Astrocyte (in vitro differentiated cells and primary cell): ENCODE data around the gene UFSP1. TPM values are rescaled to one million over a fixed set of nuclear protein-coding genes. Genes with fewer than 3 reads are reported as not detected.
"Not testable (repeated sequence)": the region's sequence is repeated elsewhere in the genome, so short reads cannot be mapped to it uniquely, and the experiment has no call there.

ENCODE experiments used
- DNase-seq: peaks from one replicate; pipeline ENCODE4 v3.0.0-alpha.2; 2010; ENCODE audit warnings: low read depth
- FAIRE-seq: peaks from 2 replicates; lab custom pipeline; 2011; peaks lifted over from hg19 to GRCh38; lab: Jason Lieb, UNC
- H2AFZ ChIP-seq: 2 replicates; pipeline ENCODE4 v1.6.0; 2012; ENCODE audit warnings: low read depth, low read length, inconsistent platforms
- H3K27ac ChIP-seq: 2 replicates; pipeline ENCODE4 v1.5.1; 2011; ENCODE audit warnings: low read depth, low read length, inconsistent platforms
- H3K27me3 ChIP-seq: 2 replicates; pipeline ENCODE4 v1.6.0; 2011; ENCODE audit warnings: low read length, inconsistent platforms; ENCODE audit not compliant: insufficient read depth
- H3K36me3 ChIP-seq: 2 replicates; pipeline ENCODE4 v1.5.1; 2011; ENCODE audit warnings: low read length, inconsistent platforms; ENCODE audit not compliant: insufficient read depth
- H3K4me1 ChIP-seq: 2 replicates; pipeline ENCODE4 v1.5.1; 2011; ENCODE audit warnings: low read length, inconsistent platforms; ENCODE audit not compliant: insufficient read depth
- H3K4me2 ChIP-seq: 2 replicates; pipeline ENCODE4 v1.6.0; 2012; ENCODE audit warnings: low read length, inconsistent platforms
- H3K4me3 ChIP-seq: 2 replicates; pipeline ENCODE4 v1.5.1; 2011; ENCODE audit warnings: low read depth, mild to moderate bottlenecking, low read length, inconsistent platforms; ENCODE audit not compliant: insufficient read depth
- H3K79me2 ChIP-seq: 2 replicates; pipeline ENCODE4 v1.6.0; 2012; ENCODE audit warnings: mild to moderate bottlenecking, low read length, inconsistent platforms; ENCODE audit not compliant: insufficient read depth
- H3K9ac ChIP-seq: 2 replicates; pipeline ENCODE4 v1.6.0; 2012; ENCODE audit warnings: mild to moderate bottlenecking, low read length, inconsistent platforms
- H3K9me3 ChIP-seq: 2 replicates; pipeline ENCODE4 v1.5.1; 2012; ENCODE audit warnings: low read depth, mild to moderate bottlenecking, low read length, inconsistent platforms; ENCODE audit not compliant: insufficient read depth
- H4K20me1 ChIP-seq: 2 replicates; pipeline ENCODE4 v1.6.0; 2012; ENCODE audit warnings: low read length, inconsistent platforms; ENCODE audit not compliant: insufficient read depth
- H3K27ac Mint-ChIP-seq: one replicate; pipeline ENCODE4 v1.8.0; 2021; ENCODE audit warnings: mild to moderate bottlenecking, mixed read lengths; ENCODE audit not compliant: unreplicated experiment
- H3K27me3 Mint-ChIP-seq: one replicate; pipeline ENCODE4 v1.8.0; 2021; ENCODE audit warnings: low read depth, mixed read lengths; ENCODE audit not compliant: unreplicated experiment
- H3K36me3 Mint-ChIP-seq: one replicate; pipeline ENCODE4 v1.8.0; 2021; ENCODE audit warnings: low read depth, mixed read lengths; ENCODE audit not compliant: unreplicated experiment
- H3K4me1 Mint-ChIP-seq: one replicate; pipeline ENCODE4 v1.8.0; 2021; ENCODE audit warnings: low read depth, mixed read lengths; ENCODE audit not compliant: unreplicated experiment
- H3K4me3 Mint-ChIP-seq: one replicate; pipeline ENCODE4 v1.8.0; 2021; ENCODE audit warnings: mild to moderate bottlenecking, moderate library complexity, mixed read lengths; ENCODE audit not compliant: unreplicated experiment
- H3K9me3 Mint-ChIP-seq: one replicate; pipeline ENCODE4 v1.8.0; 2021; ENCODE audit warnings: mild to moderate bottlenecking, mixed read lengths; ENCODE audit not compliant: unreplicated experiment
- EZH2 ChIP-seq: IDR thresholded peaks from 2 replicates; pipeline ENCODE4 v1.6.1; 2012; ENCODE audit warnings: mild to moderate bottlenecking, low read length, inconsistent platforms; ENCODE audit not compliant: insufficient read depth
- total RNA-seq: library from RNA; stranded (reverse); gene quantifications from 2 replicates; pipeline ENCODE4 v1.2.1, GENCODE V29; 2021
- TF ChIP-seq, protein P1 (sequence below): IDR thresholded peaks from 2 replicates; pipeline ENCODE4 v1.5.1; 2011; ENCODE audit warnings: low read depth, mild to moderate bottlenecking, inconsistent platforms, low read length, moderate library complexity; ENCODE audit not compliant: insufficient read depth

Gene UFSP1
- total RNA-seq, 1 donor from 2014 or later = 2.7 TPM

GRCh38 chr7:100914879-100915447 is 25.4 kb upstream of the UFSP1 start:
- no peaks in the 10 kb centered on the region for H3K4me1 ChIP-seq
- FAIRE-seq = no peak

DNA sequence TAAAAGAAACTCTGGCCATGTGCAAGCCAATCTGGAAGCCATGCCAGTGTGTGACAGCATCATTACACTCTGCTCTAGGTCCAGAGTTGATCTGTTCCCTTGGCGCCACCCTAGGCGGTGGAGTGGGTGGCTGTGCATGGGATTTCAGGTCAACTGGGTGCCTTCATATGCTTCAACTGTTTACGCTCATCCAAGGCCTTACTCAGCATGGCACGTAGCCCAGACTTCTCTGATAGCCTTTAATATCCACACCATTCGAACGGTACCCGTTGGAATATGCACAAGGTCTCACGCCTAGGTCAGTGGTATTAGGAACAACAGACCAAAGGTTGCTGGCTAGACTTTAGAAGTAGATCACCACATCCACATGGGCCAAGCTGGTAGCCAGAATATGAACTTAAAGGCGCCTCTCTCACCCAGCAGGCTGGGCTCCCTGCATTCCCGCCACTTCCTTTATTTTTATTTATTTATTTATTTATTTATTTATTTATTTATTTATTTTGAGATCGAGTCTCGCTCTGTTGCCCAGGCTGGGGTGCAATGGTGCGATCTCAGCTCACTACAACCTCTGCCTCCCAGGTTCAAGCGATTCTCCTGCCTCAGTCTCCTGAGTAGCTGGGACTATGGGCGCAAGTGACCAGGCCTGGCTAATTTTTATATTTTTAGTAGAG is 24.8 kb upstream of the UFSP1 start:
- H3K9me3 Mint-ChIP-seq = peaks cover 3% of the 10 kb centered on the region
- H3K36me3 Mint-ChIP-seq = no peaks in the 10 kb centered on the region
- no peaks in the 10 kb centered on the region for H3K79me2 ChIP-seq
- H3K4me3 Mint-ChIP-seq = no peak overlapping the region
- H4K20me1 ChIP-seq = no peaks in the 10 kb centered on the region
- peaks cover 3% of the 10 kb centered on the region for H3K27me3 Mint-ChIP-seq
- H3K27ac ChIP-seq = no peak overlapping the region
- peaks cover 1% of the 10 kb centered on the region for H3K4me1 Mint-ChIP-seq
- no peaks in the 10 kb centered on the region for H3K9me3 ChIP-seq
- no peak overlapping the region for H3K4me3 ChIP-seq
- H3K4me2 ChIP-seq = no peak overlapping the region
- FAIRE-seq (peak; percentile 9), DNase-seq (no peak)
- H2AFZ ChIP-seq = no peak overlapping the region
- no peaks in the 10 kb centered on the region for H3K36me3 ChIP-seq
- no peak overlapping the region for H3K27ac Mint-ChIP-seq
- TF ChIP-seq, protein P1, sequence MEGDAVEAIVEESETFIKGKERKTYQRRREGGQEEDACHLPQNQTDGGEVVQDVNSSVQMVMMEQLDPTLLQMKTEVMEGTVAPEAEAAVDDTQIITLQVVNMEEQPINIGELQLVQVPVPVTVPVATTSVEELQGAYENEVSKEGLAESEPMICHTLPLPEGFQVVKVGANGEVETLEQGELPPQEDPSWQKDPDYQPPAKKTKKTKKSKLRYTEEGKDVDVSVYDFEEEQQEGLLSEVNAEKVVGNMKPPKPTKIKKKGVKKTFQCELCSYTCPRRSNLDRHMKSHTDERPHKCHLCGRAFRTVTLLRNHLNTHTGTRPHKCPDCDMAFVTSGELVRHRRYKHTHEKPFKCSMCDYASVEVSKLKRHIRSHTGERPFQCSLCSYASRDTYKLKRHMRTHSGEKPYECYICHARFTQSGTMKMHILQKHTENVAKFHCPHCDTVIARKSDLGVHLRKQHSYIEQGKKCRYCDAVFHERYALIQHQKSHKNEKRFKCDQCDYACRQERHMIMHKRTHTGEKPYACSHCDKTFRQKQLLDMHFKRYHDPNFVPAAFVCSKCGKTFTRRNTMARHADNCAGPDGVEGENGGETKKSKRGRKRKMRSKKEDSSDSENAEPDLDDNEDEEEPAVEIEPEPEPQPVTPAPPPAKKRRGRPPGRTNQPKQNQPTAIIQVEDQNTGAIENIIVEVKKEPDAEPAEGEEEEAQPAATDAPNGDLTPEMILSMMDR = no peak
- TF ChIP-seq EZH2 = no peak
- no peaks in the 10 kb centered on the region for H3K4me1 ChIP-seq
- H3K9ac ChIP-seq = no peak overlapping the region
- H3K27me3 ChIP-seq = peaks cover 2% of the 10 kb centered on the region

More at GRCh38 chr7:100914879-100915447, 25.4 kb upstream of the UFSP1 start:
- Mint-ChIP-seq H3K27me3 (peaks cover 6% of the 10 kb centered on the region), H3K36me3 (no peaks in the 10 kb centered on the region), H3K4me1 (peaks cover 1% of the 10 kb centered on the region), H3K9me3 (peaks cover 3% of the 10 kb centered on the region), H3K4me3 (no peak overlapping the region), H3K27ac (no peak overlapping the region)
- Histone ChIP-seq H3K36me3 (no peaks in the 10 kb centered on the region), H3K9me3 (no peaks in the 10 kb centered on the region), H3K4me2 (no peak overlapping the region), H3K27ac (no peak overlapping the region), H3K79me2 (no peaks in the 10 kb centered on the region), H4K20me1 (no peaks in the 10 kb centered on the region), H3K9ac (no peak overlapping the region), H2AFZ (no peak overlapping the region), H3K27me3 (peaks cover 2% of the 10 kb centered on the region), H3K4me3 (no peak overlapping the region)
- TF ChIP-seq, protein P1 = no peak
- TF ChIP-seq EZH2 = no peak
- DNase-seq = no peak

GRCh38 chr7:100911484-100911883 is 22.0 kb upstream of the UFSP1 start:
- Histone ChIP-seq H2AFZ (no peak overlapping the region), H3K79me2 (no peaks in the 10 kb centered on the region), H3K4me1 (no peaks in the 10 kb centered on the region), H3K27me3 (peaks cover 2% of the 10 kb centered on the region), H3K4me2 (no peak overlapping the region), H3K9me3 (no peaks in the 10 kb centered on the region), H3K27ac (no peak overlapping the region), H3K4me3 (no peak overlapping the region), H4K20me1 (no peaks in the 10 kb centered on the region), H3K36me3 (no peaks in the 10 kb centered on the region), H3K9ac (no peak overlapping the region)
- H3K9me3 Mint-ChIP-seq = peaks cover 6% of the 10 kb centered on the region
- no peak overlapping the region for H3K27ac Mint-ChIP-seq
- FAIRE-seq = no peak
- H3K4me1 Mint-ChIP-seq = peaks cover 1% of the 10 kb centered on the region
- H3K27me3 Mint-ChIP-seq = peaks cover 3% of the 10 kb centered on the region
- TF ChIP-seq, protein P1 = no peak
- TF ChIP-seq EZH2 = no peak
- no peak for DNase-seq
- no peaks in the 10 kb centered on the region for H3K36me3 Mint-ChIP-seq
- no peak overlapping the region for H3K4me3 Mint-ChIP-seq

- not testable (repeated sequence) for H2AFZ ChIP-seq, H4K20me1 ChIP-seq, DNase-seq, H3K4me1 Mint-ChIP-seq, H3K27me3 Mint-ChIP-seq, H3K27me3 ChIP-seq, H3K27ac Mint-ChIP-seq, H3K9me3 Mint-ChIP-seq, H3K4me3 ChIP-seq, H3K4me2 ChIP-seq, H3K36me3 Mint-ChIP-seq, H3K4me1 ChIP-seq, FAIRE-seq, H3K9ac ChIP-seq, H3K36me3 ChIP-seq, H3K4me3 Mint-ChIP-seq, H3K27ac ChIP-seq, H3K79me2 ChIP-seq, H3K9me3 ChIP-seq
These were observed 20.9 kb upstream of the UFSP1 start for GRCh38 chr7:100910443-100910842.
